Endodermal cell (in vitro differentiated cells): ENCODE measurements around the gene FGF12. TPM values are rescaled to one million over a fixed set of nuclear protein-coding genes. Genes with fewer than 3 reads are reported as not detected.

ENCODE experiments used
- DNase-seq: peaks from one replicate; pipeline ENCODE4 v3.0.0-alpha.2; 2017
- H3K27ac ChIP-seq: 2 replicates; pipeline ENCODE4 v1.5.1; 2013; ENCODE audit warnings: mild to moderate bottlenecking, low read depth, low read length, moderate library complexity
- H3K27me3 ChIP-seq: 2 replicates; pipeline ENCODE4 v1.6.1; 2013; ENCODE audit warnings: mild to moderate bottlenecking, low read length, moderate library complexity; ENCODE audit not compliant: insufficient read depth, control insufficient read depth, poor library complexity, severe bottlenecking
- H3K36me3 ChIP-seq: 2 replicates; pipeline ENCODE4 v1.7.0; 2013; ENCODE audit warnings: mild to moderate bottlenecking, low read length, moderate library complexity; ENCODE audit not compliant: control insufficient read depth, insufficient read depth
- H3K4me1 ChIP-seq: one replicate; pipeline ENCODE4 v1.7.0; 2013; ENCODE audit warnings: low read length; ENCODE audit not compliant: control insufficient read depth, insufficient read depth
- H3K4me3 ChIP-seq: 2 replicates; pipeline ENCODE4 v1.5.1; 2013; ENCODE audit warnings: mild to moderate bottlenecking, low read length, moderate library complexity
- H3K9ac ChIP-seq: 2 replicates; pipeline ENCODE4 v1.6.1; 2013; ENCODE audit warnings: mild to moderate bottlenecking, low read length, moderate library complexity; ENCODE audit not compliant: poor library complexity, severe bottlenecking; ENCODE audit errors: extremely low read depth
- H3K9me3 ChIP-seq: 2 replicates; pipeline ENCODE4 v1.6.1; 2013; ENCODE audit warnings: mild to moderate bottlenecking, low read length, moderate library complexity; ENCODE audit not compliant: control insufficient read depth
- H3K27ac Mint-ChIP-seq: 2 replicates; pipeline ENCODE4 v1.8.0; 2020; ENCODE audit warnings: mixed read lengths
- H3K27me3 Mint-ChIP-seq: 2 replicates; pipeline ENCODE4 v1.8.0; 2021; ENCODE audit warnings: mild to moderate bottlenecking, mixed read lengths; ENCODE audit not compliant: insufficient read depth
- H3K36me3 Mint-ChIP-seq: 2 replicates; pipeline ENCODE4 v1.8.0; 2020; ENCODE audit warnings: low read depth, mixed read lengths
- H3K4me1 Mint-ChIP-seq: 2 replicates; pipeline ENCODE4 v1.8.0; 2020; ENCODE audit warnings: mixed read lengths
- H3K4me3 Mint-ChIP-seq: 2 replicates; pipeline ENCODE4 v1.8.0; 2020; ENCODE audit warnings: mild to moderate bottlenecking, moderate library complexity, mixed read lengths
- H3K9me3 Mint-ChIP-seq: 2 replicates; pipeline ENCODE4 v1.8.0; 2020; ENCODE audit warnings: mild to moderate bottlenecking, mixed read lengths
- CTCF ChIP-seq: fragments of 200-600 bp; sonication (generic); conservative IDR thresholded peaks from 2 replicates; pipeline ENCODE4 v1.5.0; 2021; ENCODE audit warnings: antibody characterized with exemption, mild to moderate bottlenecking
- WGBS, 2 experiments: methylation state at CpG; one replicate each; pipeline versions ENCODE4 v1.1.5 to v1.1.7; 2013; ENCODE audit warnings: missing lambda C conversion rate in 2 of 2, mixed read lengths in 1 of 2; ENCODE audit not compliant: insufficient coverage in 1 of 2, insufficient read length in 1 of 2; 5-methylcytosine and 5-hydroxymethylcytosine counted together
- total RNA-seq, 2 donors: library from RNA; stranded (reverse); fragmentation: NEBNext Ultra II Directional in 1 of 2; extraction: Animal tissue kit (Norgen Biotek cat#: 25700) in 1 of 2; gene quantifications; 2 replicates in 1 of 2; 3 replicates in 1 of 2; pipeline ENCODE4 v1.2.1, GENCODE V29; 2021

The FGF12 gene
- total RNA-seq, 2 donors from 2014 or later, result 22.9 to 25.2 TPM

GRCh38 chr3:192332386-192333291 lies 394.7 kb downstream of the FGF12 start:
- Histone ChIP-seq H3K36me3 (no peaks in the 10 kb centered on the region), H3K27ac (no peak overlapping the region), H3K9ac (no peak overlapping the region), H3K9me3 (no peaks in the 10 kb centered on the region), H3K4me3 (no peak overlapping the region), H3K4me1 (no peaks in the 10 kb centered on the region), H3K27me3 (no peaks in the 10 kb centered on the region)
- no peak for TF ChIP-seq CTCF
- Mint-ChIP-seq H3K27me3 (no peaks in the 10 kb centered on the region), H3K4me3 (no peak overlapping the region), H3K4me1 (peaks cover 17% of the 10 kb centered on the region), H3K27ac (peak overlapping the region; percentile 49), H3K9me3 (no peaks in the 10 kb centered on the region), H3K36me3 (no peaks in the 10 kb centered on the region)
- WGBS, 2 experiments, result 38 to 75% methylated on average over 2 to 6 of the region's 6 CpGs
- DNase-seq, result no peak

GRCh38 chr3:192331749-192332385 lies 395.5 kb downstream of the FGF12 start:
- Histone ChIP-seq H3K27ac (no peak overlapping the region), H3K36me3 (no peaks in the 10 kb centered on the region), H3K4me1 (no peaks in the 10 kb centered on the region), H3K4me3 (no peak overlapping the region), H3K9me3 (no peaks in the 10 kb centered on the region), H3K27me3 (no peaks in the 10 kb centered on the region), H3K9ac (no peak overlapping the region)
- Mint-ChIP-seq H3K36me3 (no peaks in the 10 kb centered on the region), H3K27me3 (no peaks in the 10 kb centered on the region), H3K4me3 (no peak overlapping the region), H3K4me1 (peaks cover 17% of the 10 kb centered on the region), H3K27ac (no peak overlapping the region), H3K9me3 (no peaks in the 10 kb centered on the region)
- no peak for TF ChIP-seq CTCF
- WGBS, 2 experiments, result 60% methylated on average over 1 of the region's 3 CpGs; no CpG with 5 or more reads in 1 of the 2 experiments
- DNase-seq, result no peak

- 96 to 100% methylated on average over 1 to 2 of the region's 2 CpGs for WGBS, 2 experiments
- Histone ChIP-seq H3K9ac (no peak overlapping the region), H3K36me3 (no peaks in the 10 kb centered on the region), H3K9me3 (no peaks in the 10 kb centered on the region), H3K4me3 (no peak overlapping the region), H3K27ac (no peak overlapping the region), H3K27me3 (no peaks in the 10 kb centered on the region), H3K4me1 (no peaks in the 10 kb centered on the region)
- Mint-ChIP-seq H3K4me3 (no peak overlapping the region), H3K27me3 (no peaks in the 10 kb centered on the region), H3K4me1 (no peaks in the 10 kb centered on the region), H3K9me3 (peaks cover 3% of the 10 kb centered on the region), H3K36me3 (peaks cover 8% of the 10 kb centered on the region), H3K27ac (no peak overlapping the region)
- TF ChIP-seq CTCF, result no peak
- DNase-seq, result no peak
Observed at GRCh38 chr3:192326656-192327055, 400.7 kb downstream of the FGF12 start.
